Upper lobe of left lung (tissue), 4 donors: ENCODE results near the gene ANXA1.

Experiments
- POLR2A ChIP-seq, 4 donors: fragments of 450-650 bp; IDR thresholded peaks; one replicate each; pipeline ENCODE4 v1.5.1; 2016 to 2017; ENCODE audit warnings: antibody characterized with exemption in 4 of 4, mild to moderate bottlenecking in 2 of 4
- TF ChIP-seq, protein P1 (sequence below), 6 experiments: fragments of 450-650 bp in 4 of 6; fragments of 200-600 bp in 2 of 6; sonication (generic) in 2 of 6; IDR thresholded peaks; one replicate each; pipeline ENCODE4 v1.5.1; 2016 to 2019; ENCODE audit warnings: antibody characterized with exemption in 6 of 6

DNA sequence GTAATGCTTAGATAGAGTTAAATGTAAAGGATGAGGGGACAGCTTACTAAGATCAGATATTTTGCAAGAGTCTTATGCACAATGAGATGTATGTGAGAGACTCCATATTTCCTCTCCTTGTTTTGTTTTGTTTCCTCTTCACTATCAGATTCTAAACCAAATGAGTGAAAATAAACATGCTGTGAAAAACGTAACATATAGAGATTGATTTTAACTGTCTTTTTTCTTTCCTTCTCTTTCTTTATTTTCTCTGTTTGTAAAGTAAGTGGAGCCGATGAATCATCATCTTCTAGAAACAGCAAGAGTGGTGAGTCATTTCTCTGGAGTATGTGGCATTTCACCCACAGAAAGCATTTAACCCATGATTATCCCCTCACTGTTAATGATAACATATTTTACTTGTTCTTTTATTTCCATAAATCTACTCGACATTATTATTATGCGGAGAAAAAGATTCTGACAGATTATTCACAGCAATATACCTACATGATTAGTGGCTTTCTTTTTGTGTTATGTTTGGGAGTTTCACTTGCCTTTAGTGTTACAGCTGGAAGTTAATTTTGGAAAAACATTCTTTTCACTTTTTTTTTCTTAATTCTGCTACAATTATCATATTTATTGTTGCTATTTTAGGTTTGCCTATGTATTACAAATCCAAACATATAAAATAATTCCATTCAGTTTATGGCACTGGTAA lies 2.1 kb upstream of the ANXA1 start:
- TF ChIP-seq, protein P1, sequence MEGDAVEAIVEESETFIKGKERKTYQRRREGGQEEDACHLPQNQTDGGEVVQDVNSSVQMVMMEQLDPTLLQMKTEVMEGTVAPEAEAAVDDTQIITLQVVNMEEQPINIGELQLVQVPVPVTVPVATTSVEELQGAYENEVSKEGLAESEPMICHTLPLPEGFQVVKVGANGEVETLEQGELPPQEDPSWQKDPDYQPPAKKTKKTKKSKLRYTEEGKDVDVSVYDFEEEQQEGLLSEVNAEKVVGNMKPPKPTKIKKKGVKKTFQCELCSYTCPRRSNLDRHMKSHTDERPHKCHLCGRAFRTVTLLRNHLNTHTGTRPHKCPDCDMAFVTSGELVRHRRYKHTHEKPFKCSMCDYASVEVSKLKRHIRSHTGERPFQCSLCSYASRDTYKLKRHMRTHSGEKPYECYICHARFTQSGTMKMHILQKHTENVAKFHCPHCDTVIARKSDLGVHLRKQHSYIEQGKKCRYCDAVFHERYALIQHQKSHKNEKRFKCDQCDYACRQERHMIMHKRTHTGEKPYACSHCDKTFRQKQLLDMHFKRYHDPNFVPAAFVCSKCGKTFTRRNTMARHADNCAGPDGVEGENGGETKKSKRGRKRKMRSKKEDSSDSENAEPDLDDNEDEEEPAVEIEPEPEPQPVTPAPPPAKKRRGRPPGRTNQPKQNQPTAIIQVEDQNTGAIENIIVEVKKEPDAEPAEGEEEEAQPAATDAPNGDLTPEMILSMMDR (IDR thresholded peaks at IDR 0.05): no peak
- TF ChIP-seq POLR2A (IDR thresholded peaks at IDR 0.05): no peak
